GM12873 (cell line): ENCODE results near the gene SLC6A8.

Experiments used
- CTCF ChIP-seq: IDR thresholded peaks from 2 replicates; pipeline ENCODE4 v1.5.1; 2012; ENCODE audit warnings: low read depth, mild to moderate bottlenecking, moderate library complexity, low read length, control low read depth; ENCODE audit not compliant: insufficient read depth; ENCODE audit errors: missing control alignments

SLC6A8 gene

GRCh38 chrX:153719238-153719637 lies 31.5 kb downstream of the SLC6A8 start:
- no peak for TF ChIP-seq CTCF

DNA sequence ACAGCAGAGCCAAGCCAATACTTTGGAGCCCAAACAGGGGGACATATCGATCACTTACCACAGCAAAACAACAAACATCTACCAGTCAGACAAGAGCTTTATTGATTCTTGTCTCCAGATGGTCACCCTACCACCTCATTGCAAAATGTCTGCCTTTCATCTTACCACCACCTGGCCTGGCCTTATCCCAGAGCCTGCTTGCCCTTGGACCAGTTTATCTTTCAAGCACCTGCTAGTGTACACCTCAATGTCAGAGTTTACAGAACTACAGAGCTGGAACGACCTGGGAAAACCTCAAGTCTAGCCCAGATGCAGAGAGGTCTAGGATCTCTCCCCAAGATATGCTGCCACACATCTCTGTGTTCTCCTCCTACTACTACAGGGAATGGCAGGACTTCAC lies 32.0 kb downstream of the SLC6A8 start:
- TF ChIP-seq CTCF: no peak

GRCh38 chrX:153722704-153723350 lies 35.1 kb downstream of the SLC6A8 start:
- TF ChIP-seq CTCF: no peak

DNA sequence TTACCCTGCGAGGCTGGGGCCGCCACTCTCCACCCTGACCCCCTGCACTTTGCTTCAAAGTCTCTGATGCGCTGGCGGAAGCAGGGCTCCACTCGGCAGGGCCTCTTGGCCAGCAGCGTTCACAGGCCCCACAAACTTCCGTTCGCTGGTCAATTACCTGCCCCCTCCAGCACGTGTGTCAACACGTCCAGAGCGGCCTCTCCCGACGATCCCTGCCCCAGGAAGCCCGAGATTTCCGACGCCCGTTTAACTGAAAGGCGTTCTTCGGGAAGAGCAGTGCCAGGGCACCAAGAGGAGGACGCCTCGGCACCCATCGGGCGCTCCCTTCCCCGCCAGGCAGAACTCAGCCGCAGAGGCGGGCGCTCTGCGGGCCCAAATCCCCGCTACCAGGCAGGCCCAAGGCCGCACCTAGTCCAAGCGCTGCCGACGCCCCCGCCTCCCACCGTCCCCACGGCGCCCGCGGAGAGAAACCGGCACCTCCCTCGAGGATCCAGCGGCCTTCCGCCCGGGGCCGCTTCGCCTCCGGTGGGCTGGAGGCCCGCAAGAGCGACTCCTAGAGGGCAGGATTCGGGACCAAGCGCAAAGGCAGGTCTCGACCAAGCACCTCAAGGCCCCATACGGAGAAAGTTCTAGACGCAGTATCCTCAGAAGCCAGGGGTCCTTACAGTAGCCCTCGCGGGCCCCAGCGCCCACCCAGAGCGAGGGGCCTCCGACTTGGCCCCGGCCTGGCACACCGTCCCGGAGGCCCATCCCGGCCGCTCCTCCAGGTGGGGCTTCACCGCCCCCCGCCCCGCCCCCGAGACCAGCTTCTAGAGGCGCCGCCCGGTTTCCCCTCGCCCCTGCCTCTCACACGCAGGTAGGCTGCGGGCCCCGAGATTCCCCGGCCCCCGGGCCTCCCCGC lies 35.9 kb downstream of the SLC6A8 start:
- peak; percentile 59 for TF ChIP-seq CTCF

GRCh38 chrX:153724252-153725038 lies 36.7 kb downstream of the SLC6A8 start, which contains the start of the genes ABCD1 and BCAP31:
Gene ABCD1 (plus strand): TSS chrX:153724856. CDS start chrX:153725267, 411 bp downstream.
Gene BCAP31 (minus strand): TSS chrX:153724387. CDS start chrX:153723244, 1,143 bp downstream.
- no peak for TF ChIP-seq CTCF

DNA sequence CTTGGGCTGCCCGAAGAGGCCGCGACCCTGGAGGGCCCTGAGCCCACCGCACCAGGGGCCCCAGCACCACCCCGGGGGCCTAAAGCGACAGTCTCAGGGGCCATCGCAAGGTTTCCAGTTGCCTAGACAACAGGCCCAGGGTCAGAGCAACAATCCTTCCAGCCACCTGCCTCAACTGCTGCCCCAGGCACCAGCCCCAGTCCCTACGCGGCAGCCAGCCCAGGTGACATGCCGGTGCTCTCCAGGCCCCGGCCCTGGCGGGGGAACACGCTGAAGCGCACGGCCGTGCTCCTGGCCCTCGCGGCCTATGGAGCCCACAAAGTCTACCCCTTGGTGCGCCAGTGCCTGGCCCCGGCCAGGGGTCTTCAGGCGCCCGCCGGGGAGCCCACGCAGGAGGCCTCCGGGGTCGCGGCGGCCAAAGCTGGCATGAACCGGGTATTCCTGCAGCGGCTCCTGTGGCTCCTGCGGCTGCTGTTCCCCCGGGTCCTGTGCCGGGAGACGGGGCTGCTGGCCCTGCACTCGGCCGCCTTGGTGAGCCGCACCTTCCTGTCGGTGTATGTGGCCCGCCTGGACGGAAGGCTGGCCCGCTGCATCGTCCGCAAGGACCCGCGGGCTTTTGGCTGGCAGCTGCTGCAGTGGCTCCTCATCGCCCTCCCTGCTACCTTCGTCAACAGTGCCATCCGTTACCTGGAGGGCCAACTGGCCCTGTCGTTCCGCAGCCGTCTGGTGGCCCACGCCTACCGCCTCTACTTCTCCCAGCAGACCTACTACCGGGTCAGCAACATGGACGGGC lies 37.5 kb downstream of the SLC6A8 start:
- no peak for TF ChIP-seq CTCF
